ENCODE results near the gene ZBTB33.

Gene ZBTB33

DNA sequence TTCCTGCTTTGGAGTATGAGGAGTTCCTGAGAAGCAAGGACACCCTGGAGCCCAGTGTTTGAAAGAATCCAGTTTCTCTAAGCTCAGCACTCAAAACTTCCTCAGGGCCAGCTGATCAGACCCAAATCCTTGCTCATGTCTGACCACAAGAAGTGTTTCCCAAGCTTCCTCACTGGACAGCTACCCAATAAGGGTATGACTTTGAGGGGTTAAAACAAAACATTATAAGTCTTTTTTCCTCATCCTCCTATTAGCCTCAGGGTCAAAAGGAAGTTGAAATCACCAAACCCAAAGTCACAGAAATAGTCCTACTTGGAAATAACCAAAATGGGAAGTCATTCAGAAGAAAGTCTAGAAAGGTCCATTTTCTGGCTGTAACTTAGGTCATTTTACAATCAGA, 13.7 kb downstream of the ZBTB33 start:
- no peak for DNase-seq (ENCODE audit: low read depth)

DNA sequence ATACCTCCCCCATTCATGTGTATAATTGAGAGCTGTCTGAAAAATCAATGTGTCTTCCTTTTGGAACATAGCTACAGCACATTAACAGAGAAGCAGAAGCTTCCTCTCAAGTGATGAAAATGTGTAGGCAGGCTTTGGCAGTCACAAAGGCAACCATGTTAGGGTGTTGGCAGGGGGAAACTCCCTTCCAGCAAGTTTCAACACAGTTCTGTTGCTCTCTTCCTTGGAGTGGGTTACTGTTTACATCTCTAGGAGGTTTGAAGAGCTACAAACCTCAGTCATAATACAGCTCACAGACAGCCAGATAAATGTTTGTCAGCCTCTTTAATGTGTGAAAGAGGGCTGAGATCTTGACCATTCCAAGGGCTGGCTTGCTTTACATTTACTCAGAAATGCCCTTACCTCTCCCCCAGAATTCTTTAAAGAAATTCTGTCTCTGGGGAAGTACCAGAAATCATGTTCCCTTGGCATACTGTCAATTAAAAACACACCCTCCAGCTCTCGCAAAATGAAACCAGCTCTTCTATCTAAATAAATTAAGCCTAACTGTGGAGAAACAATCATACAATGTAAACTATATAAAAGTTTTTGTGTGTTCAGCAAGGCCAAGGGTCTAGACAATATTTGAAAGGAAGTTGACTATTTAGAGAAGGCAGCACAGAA, 18.9 kb downstream of the ZBTB33 start:
- no peak for DNase-seq (ENCODE audit: low read depth)

DNA sequence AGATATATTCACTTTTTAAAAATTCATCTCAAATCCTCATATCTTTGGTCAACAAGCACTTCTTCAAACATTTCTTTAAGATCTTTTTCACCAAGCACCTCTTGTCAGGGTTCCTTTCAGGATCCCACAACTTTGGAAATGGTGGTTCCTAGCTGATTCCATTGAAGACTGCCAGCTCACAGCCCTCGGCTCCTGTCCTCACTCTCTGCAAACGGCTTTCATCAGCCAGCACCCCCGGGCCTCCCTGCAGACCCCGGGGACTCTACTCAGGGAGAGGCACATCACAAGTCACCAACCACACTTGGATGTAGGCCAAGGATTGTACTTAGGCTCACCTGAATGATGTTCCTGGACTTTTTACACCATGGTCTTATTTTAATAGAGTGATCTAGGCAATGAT, 20.0 kb downstream of the ZBTB33 start:
- no peak for DNase-seq (ENCODE audit: low read depth)

DNA sequence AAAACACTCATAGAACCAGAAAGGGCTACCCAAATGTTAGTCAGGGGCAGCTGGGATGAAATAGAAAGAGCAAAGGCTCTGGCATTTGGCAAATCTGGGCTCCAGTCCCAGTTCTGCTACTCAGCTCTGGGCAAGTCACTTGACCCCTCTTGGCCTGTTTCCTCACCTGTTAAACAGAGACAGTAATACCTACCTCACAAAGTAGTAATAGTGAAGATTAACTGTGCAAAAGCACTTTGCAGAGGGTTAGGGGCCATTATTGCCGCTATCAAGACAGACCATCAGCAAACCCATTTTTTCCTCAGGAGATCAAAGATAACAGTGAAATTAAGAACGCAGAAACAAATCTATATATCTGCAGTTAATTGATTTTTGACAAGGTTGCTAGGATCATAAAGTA, 20.6 kb downstream of the ZBTB33 start:
- no peak for DNase-seq (ENCODE audit: low read depth)

DNA sequence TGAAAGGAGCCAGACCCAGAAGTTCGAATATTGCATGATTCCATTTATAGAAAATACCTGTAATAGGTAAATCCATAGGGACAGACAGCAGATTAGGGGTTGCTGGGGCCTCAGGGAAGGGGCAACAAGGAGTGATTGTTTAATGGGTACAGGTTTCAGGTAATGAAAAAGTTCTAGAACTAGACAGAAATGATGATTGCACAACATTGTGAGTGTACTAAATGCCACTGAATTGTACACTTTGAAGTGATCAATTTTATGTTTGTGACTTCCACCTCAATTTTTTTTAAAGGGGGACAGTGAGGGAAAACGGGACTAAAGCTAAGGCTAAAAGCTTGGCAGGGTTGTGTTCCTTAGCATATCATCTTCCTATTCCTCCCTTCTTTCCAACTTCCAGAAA, 23.5 kb downstream of the ZBTB33 start:
- DNase-seq (ENCODE audit: low read depth): no peak

DNA sequence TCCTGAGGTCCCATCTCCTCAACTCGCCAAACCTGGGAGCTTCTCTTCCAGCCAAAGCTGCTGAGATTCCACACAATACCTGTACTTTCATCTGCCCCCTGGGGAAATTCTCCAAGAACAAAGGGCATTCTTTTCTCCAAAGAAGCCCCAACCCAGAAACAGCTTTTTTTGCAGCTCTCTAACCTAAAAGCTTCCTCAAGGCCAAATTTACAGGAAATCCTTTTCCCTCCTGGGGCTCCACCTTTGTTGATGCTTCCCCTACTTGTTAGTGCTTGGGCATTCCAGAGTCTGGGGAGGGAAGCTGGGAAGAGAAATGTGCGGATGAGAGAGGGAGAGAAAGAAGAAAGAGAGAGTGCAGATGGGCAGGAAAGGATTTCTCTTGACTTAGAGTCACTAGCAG, 24.3 kb downstream of the ZBTB33 start:
- DNase-seq (ENCODE audit: low read depth): no peak

DNA sequence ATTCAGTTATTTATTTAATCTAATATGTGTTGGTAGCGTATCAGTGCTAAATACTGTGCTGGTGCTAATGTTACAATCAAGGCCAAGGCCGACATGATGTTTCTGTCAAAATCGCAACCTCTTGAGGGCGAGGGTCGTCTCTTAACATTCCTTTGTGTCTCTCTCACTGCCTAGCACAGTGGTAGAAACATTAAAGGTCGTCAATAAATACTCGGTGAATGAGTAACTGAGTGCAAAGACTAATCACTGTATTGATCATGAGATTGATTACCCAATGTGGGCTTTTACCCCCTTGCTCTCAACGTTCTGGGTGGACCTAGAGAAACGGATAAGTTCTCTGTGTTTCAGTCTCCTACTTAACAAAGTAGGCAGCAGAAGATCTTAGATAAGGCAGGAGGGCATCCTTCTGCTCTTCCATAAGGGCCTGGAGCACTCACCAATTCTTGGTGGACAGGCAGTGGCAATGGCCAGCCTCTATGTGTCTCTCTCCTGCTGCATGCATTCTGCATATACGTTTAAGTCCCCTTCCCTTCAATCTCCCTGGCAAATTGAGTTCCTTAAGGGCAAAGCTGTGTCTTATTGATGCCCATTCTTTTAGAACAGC, 30.5 kb downstream of the ZBTB33 start:
- no peak for DNase-seq (ENCODE audit: low read depth)

DNA sequence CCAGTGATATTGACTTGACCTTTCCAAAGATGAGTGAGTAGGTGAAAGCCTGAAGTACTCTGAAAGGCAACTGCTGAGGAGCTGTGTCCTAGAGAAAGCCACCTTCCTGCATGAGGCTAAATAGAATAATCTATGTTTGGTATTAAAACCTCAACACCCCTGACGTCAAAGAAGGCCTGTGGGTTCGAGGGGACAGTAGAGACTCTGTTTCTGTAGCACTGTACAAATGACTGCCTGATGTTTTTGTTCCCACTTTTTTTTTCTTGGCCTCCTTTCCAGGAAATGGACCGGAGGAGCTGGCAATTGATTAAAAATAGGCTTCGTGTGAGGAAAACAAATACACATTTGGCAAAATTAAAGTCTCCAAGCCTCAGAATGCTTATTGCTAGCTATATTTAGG, 31.1 kb downstream of the ZBTB33 start:
- DNase-seq (ENCODE audit: low read depth): no peak

DNA sequence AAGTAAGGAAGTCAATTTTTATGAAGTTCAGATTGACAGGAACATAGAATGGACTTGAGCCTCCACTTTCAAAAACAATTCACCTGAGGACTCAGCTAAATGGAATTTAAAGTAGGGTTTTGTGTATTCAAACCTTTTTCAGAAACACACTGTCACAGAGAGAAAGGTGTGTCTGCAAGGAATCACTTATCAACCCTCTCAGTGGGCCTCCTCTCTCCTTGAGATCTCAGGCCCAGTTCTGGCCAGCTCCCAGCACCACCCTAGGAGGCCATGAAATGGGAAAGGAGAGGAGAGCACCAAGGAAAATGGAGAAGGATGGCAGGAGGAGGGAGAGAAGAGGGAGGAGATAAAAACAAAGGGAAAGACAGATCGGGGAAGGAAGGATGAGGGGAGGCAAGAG, 32.1 kb downstream of the ZBTB33 start:
- DNase-seq (ENCODE audit: low read depth): no peak

DNA sequence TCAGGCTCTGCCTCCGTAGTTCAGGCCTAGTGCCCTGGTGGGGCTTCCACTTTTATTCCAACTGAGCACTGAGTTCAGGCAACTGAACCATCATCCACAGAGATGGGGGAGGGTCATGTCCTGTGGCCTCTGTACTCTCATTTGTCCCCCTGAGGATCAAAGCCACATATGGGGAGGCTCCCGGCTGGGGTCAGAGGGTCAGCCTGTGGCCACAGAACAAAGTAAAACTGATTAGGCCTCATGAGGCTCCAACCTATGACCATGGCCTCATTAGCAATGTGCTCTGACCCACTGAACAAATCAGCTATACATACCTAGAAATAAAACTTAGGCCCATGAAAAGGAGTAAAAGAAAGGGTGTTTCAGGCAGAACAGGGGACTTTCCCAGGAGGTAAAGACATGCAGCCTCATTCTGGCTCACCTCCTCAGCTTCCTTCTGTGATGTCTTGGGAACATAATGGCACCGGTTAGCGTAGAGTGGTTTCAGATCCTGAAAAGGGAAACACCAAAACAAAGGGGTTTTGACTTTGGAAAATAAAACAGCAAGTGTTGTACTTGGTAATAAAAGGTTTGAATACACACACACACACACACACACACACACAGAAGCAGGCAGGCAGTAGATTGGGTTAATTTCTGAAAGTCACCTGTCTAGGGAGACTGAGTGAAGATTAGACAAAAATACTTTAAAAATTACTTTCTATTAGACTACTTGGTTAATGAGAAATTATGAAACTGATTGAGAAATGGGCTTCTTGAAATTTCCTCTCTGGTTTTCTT, 36.3 kb downstream of the ZBTB33 start:
- DNase-seq (ENCODE audit: low read depth): no peak

DNA sequence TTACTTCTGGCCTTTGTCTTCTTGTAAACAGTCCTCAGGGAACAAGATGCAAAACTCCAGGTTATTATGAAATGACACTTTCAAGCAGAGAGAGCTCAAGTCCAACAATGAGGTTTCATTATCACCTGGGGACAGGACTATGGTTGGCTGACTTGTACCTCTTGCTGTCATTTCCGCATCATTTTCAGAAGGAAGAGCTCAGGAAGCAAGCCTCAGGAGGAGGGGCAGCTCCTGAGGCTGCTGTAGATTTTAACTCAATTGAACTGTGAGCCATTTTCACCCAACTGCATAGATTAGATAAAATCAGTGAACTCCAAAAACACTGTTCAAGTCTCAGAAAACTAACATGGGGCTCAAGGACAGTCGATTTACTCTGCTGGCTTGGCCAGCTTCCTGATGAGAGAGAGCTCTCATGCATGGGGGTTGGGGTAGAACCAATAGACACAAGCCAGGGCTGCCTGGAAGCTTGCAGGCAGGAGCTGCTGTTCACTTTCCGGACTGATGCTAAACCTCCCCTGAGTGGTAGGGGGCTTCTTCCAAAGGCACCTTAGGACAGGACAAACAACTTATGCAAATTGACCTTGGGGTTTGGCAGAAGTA, 37.0 kb downstream of the ZBTB33 start:
- no peak for DNase-seq (ENCODE audit: low read depth)

DNA sequence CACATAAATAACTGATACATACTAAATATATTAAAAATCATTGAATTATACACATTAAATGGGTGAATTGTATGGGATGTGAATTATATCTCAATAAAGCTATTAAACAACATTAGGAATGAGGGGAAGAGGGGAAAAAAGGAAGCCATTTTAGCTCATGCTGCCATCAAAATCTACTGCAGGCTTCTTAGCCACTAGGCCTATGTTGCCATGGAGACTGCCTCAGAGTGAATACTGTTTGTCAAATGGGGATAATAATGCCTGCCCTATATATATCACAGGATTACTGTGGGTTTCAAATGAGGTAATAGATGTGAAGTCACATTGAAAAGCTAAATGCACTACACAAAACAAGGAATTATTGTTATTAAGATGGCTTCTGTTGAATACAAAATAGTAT, 39.5 kb downstream of the ZBTB33 start:
- DNase-seq (ENCODE audit: low read depth): no peak

DNA sequence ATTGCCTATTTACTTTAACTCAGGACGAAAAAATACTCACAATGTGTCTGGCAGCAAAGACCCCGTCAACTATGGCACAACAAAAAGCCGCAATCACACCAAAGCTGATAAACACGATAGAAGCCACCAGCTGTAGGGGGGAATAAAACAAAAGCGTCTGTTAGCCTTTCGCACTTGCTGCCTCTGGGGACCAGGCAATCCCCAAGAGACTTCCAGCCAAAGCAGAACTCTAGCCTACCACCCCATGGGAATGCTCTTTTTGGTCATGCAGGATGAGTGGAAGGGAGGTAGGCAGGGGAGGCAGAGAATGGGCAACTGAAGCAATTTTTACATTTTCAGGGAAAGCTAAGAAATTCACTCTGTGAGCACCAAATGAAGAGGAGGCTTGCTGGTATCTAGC, 40.6 kb downstream of the ZBTB33 start:
- DNase-seq (ENCODE audit: low read depth): no peak

DNA sequence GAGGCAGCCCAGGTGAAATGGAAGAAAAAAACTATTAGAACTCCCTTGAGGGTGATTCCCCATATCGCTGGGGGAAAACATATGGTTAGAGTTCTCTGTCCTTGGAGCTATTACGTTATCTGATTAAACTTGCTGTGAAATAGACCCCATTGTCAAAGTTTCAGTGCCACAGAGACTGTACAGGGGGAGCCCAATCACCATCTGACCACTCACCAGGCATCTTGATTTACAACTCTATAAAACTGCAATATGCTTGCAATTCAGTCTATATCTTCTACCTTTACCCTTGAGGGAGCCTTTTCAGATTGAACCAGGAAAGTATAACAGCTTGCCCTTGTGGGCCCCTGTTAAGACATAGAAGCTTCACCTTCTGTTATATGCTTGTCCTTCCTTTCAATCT, 42.4 kb downstream of the ZBTB33 start:
- DNase-seq (ENCODE audit: low read depth): no peak

DNA sequence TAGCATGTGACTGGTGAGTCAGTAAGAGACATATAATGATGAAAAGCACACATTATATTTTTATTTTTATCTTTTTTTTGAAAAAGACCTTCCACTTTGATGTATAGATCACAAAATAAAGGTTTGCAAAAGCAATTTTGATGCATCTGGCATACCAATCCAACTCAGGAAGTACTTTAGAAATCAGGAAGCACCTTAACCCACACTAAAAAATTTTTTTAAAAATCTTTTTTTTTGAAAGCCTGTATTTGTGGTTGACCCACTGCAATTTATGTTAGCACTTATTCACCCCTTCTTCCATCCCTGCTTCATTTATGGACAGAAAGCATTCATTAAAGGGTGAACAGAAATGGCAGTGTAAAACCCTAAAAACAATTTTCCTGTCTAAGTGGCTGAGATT, 44.0 kb downstream of the ZBTB33 start:
- no peak for DNase-seq (ENCODE audit: low read depth)

DNA sequence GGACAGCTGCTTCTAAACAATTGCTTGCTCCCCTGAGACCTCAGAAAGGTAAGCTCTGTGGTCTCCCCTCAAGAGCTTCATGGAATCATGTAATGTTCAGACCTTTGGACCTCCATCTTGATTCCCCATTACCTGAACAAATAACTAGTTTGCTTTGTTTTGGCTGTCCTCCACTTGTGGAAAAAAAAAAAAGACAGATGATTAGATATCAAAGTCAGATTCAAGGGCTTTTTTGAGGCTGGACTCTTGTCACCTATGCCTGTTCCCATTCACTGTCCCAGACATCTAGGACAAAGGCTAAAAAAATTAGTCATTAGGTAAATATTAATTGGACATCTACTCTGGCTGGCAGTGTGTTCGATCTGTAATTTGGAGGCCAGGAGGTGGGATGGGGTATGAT, 47.3 kb downstream of the ZBTB33 start:
- no peak for DNase-seq (ENCODE audit: low read depth)

DNA sequence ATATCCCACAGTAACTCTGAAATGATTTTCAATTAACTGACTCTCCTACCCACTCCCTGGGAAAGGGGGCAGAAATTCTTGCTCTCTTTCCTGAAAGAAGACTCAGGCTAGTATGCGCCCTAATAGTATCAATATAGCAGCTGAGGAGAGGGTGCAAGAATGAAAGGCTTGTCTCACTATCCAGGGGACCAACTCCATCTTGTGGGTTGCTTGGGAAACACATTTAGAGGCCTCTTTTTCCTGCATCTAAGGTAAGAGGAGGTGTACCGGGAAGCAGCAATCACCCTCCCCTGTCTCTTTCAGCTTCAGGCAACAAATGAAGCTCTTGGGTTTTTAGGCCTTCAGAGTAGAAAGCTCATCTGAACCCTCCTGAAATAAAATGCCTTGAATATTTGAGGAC, 49.3 kb downstream of the ZBTB33 start:
- DNase-seq (ENCODE audit: low read depth): no peak

DNA sequence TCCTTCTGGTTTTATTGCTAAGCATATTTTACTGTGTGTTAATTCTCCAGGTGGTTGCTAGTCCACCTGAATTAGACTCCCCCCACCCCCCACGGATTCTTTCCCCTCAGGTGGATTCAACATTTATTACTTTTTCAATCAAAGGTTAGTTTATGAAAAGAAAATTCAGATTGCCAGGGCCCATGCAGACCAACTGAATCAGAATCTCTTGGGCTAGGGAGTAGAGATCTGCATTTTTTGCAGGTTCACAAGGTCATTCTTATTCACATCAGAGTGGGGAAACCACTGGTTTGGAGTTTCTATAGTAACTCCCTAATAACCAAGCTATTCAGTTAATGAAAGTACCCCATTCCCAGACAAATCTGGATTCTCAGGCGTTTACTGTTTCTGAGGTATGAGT, 50.9 kb downstream of the ZBTB33 start:
- DNase-seq (ENCODE audit: low read depth): no peak

DNA sequence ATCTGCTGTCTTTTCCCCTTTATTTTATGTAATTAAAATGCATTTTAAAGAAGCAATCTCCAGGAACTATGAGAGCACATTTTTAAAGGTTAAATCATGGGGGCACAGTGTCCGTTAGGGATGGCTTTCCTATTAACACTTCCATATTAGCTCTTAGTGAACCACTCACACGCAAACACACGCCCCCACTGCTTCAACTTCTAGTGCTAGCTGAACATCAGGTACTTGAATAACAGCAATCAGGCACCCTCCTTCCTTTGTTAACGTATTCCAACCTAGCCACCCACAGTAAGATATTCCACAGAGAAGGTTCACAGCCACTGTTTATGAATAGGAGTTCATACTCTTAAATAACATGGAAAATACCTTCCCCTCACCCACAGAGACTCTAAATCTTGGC, 51.3 kb downstream of the ZBTB33 start:
- no peak for DNase-seq (ENCODE audit: low read depth)

DNA sequence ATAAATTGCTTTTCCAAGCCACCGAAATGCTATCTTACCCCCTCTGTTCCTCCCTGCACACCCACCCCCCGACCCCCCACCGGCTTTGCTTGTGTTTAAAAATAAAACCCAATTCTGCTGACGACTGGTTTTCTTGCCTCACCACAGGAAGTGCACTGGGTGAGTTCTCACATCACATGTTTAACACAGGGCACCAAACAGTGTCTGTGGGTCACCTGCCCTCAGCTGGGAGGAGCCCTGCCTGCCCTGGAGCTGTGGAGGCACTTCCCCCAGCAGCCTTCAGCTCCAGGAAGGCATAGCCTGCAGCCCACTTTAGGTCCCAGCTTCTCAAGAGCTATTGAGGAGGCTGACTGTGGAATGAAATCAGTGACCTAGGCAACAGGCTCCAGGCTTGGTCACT, 51.8 kb downstream of the ZBTB33 start:
- DNase-seq (ENCODE audit: low read depth): no peak

DNA sequence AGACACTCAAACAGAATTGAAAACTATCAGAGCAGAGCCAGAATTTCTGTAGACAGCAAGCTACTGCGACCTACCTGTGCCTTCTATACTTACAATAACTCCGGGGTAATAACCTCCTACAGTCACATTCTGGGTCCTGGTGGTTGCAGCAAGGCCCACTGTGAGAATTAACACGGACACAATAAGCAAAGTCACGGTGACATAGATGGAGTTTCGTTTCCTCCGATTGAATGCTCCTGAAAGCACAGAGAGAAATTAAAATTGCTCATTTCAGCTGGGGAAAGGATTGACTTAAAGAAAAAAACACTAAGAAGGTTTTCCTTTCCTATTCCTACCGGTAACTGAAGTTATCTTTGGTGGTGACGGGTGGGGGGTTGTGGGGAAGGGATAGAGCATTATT, 53.6 kb downstream of the ZBTB33 start:
- no peak for DNase-seq (ENCODE audit: low read depth)

DNA sequence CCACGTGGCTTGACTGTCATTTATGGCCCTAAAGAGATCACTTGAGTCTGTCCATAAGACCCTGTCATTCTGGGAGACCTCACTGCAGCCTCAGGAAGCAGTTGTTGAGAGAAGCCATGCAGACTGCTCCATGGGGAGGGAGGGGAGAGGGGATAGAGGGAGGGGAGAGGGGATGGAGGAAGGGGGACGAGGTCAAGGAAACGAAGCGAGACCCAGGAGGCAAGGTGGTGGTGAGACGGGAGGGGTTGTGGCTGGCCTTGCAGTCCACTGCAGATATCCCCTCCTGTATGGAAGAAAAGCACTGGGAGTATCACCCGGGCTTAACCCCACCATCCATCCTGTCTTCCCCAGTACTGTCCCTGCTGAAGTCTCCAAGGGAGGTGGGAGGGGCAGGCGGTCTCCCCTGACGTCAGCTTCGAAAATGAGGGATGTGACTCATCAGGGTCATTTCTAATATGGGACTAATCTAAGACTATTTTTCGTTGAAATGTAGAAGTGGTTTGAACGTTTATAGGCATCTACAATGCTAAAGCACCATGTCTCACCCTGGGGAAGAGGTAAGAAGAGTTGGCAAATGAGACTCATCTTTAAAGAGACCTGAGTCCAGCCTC, 55.0 kb downstream of the ZBTB33 start:
- DNase-seq (ENCODE audit: low read depth): no peak

DNA sequence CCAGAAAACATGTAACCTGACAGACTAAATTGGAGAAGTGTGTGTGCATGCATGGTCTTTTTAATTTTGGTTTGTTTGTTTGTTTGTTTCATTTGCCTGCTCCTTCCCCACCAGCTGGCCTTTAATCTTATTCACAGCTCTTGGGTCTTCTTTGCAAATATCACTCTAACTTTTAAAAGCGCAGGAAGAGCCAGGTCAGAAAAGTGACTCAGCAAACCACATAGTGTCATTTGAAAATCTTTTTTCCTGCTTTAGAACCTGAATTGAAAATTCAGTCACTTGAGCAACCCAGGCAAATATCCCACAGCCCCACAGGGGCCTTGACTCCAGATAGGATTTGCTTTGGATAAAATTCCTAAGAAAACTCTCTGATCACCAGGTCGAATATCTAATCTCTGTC, 56.0 kb downstream of the ZBTB33 start:
- DNase-seq (ENCODE audit: low read depth): no peak
